K562 (cell line): ENCODE results near the gene OR8B12. TPM values are rescaled to one million over a fixed set of nuclear protein-coding genes. Genes with fewer than 3 reads are reported as not detected.

Experiments used
- ATAC-seq: fragments of 200-7000 bp; cut with Tn5 transposase; 3 replicates; pipeline ENCODE4 v1.9.1; 2020; ENCODE audit warnings: moderate library complexity
- BruUV-seq: library from RNA; stranded (reverse); fragments of 400-500 nt; replicated peaks from 2 replicates; lab custom pipeline; 2021; lab: Mats Ljungman, UMichigan
- CTCF ChIA-PET: fragments of 300-600 bp; formaldehyde crosslinking; extraction: SDS; loops from one replicate; lab custom pipeline; 2021; ENCODE audit warnings: low intra/inter-chr PET ratio; lab: Yijun Ruan, JAX
- POLR2A ChIA-PET: fragments of 300-600, 350-650 bp; sonication (Branson Sonifier 250); formaldehyde crosslinking; extraction: SDS; loops from one replicate; lab custom pipeline; 2021; ENCODE audit warnings: antibody characterized with exemption, inconsistent platforms; lab: Yijun Ruan, JAX
- DNase-seq, 4 experiments: peaks; one replicate each; pipeline versions ENCODE4 v3.0.0 to v3.0.0-alpha.2; 2011 to 2018; ENCODE audit warnings: low spot score in 3 of 4, mixed read lengths in 3 of 4; ENCODE audit errors: extremely low read depth in 1 of 4
- FAIRE-seq: peaks from 2 replicates; lab custom pipeline; 2011; peaks lifted over from hg19 to GRCh38; lab: Jason Lieb, UNC
- H2AFZ ChIP-seq: 2 replicates; pipeline ENCODE4 v1.6.0; 2011; ENCODE audit warnings: low read depth, low read length, control low read depth, inconsistent platforms
- H3K27ac ChIP-seq: fragments of 200-600 bp; 3 replicates; pipeline ENCODE4 v1.8.0; 2011; ENCODE audit warnings: low read depth, mild to moderate bottlenecking, control low read depth, inconsistent platforms, low read length, moderate library complexity, mixed read lengths; ENCODE audit errors: extremely low read depth
- H3K27me3 ChIP-seq, 2 experiments: fragments of 300-600 bp in 1 of 2; 2 replicates in 1 of 2; 3 replicates in 1 of 2; pipeline versions ENCODE4 v1.6.0 to v1.8.0; 2011; ENCODE audit warnings: inconsistent platforms in 2 of 2, low read length in 2 of 2, mild to moderate bottlenecking in 1 of 2, mixed read lengths in 1 of 2, moderate library complexity in 1 of 2; ENCODE audit not compliant: control insufficient read depth in 2 of 2, insufficient read depth in 2 of 2
- H3K36me3 ChIP-seq: fragments of 300-600 bp; 3 replicates; pipeline ENCODE4 v1.8.0; 2011; ENCODE audit warnings: mild to moderate bottlenecking, low read length, inconsistent platforms; ENCODE audit not compliant: control insufficient read depth, insufficient read depth
- H3K4me1 ChIP-seq, 2 experiments: fragments of 200-600 bp in 1 of 2; replicated peaks in 1 of 2; 2 replicates in 1 of 2; 3 replicates in 1 of 2; pipeline versions ENCODE4 v1.5.1 to v1.8.0; 2011; ENCODE audit warnings: inconsistent platforms in 2 of 2, low read length in 2 of 2, mild to moderate bottlenecking in 1 of 2, mixed read lengths in 1 of 2, moderate library complexity in 1 of 2; ENCODE audit not compliant: control insufficient read depth in 2 of 2, insufficient read depth in 2 of 2
- H3K4me2 ChIP-seq: 2 replicates; pipeline ENCODE4 v1.6.1; 2011; ENCODE audit warnings: low read length, control low read depth, inconsistent platforms, mixed read lengths; ENCODE audit not compliant: insufficient read depth
- H3K4me3 ChIP-seq: fragments of 200-600 bp; sonication (generic), shearing (Covaris generic); 2 replicates; pipeline ENCODE4 v1.5.1; 2016; ENCODE audit warnings: control low read depth, inconsistent platforms
- H3K79me2 ChIP-seq: fragments of 200-600 bp; 3 replicates; pipeline ENCODE4 v1.8.0; 2011; ENCODE audit warnings: low read length, inconsistent platforms; ENCODE audit not compliant: control insufficient read depth, insufficient read depth
- H3K9ac ChIP-seq, 2 experiments: 2 replicates each; pipeline versions ENCODE4 v1.6.0 to v1.6.1; 2011; ENCODE audit warnings: low read depth in 2 of 2, low read length in 2 of 2, control low read depth in 1 of 2, inconsistent platforms in 1 of 2, mild to moderate bottlenecking in 1 of 2, mixed read lengths in 1 of 2; ENCODE audit not compliant: insufficient read depth in 1 of 2
- H3K9me1 ChIP-seq: one replicate; pipeline ENCODE4 v1.6.0; 2011; ENCODE audit warnings: inconsistent platforms, mild to moderate bottlenecking, low read length, moderate library complexity; ENCODE audit not compliant: control insufficient read depth, insufficient read depth
- H3K9me3 ChIP-seq: replicated peaks from 2 replicates; pipeline ENCODE4 v1.5.1; 2011; ENCODE audit warnings: low read depth, low read length, inconsistent platforms; ENCODE audit not compliant: control insufficient read depth, insufficient read depth
- H4K20me1 ChIP-seq: replicated peaks from 2 replicates; pipeline ENCODE4 v1.6.1; 2011; ENCODE audit warnings: low read length, inconsistent platforms, mixed read lengths; ENCODE audit not compliant: control insufficient read depth, insufficient read depth
- CBX5 ChIP-seq: IDR thresholded peaks from 2 replicates; pipeline ENCODE4 v1.6.1; 2014; ENCODE audit warnings: low read depth, borderline replicate concordance
- CBX8 ChIP-seq: fragments of 200-600 bp; sonication (generic); IDR thresholded peaks from 2 replicates; pipeline ENCODE4 v1.6.1; 2012; ENCODE audit warnings: borderline replicate concordance, mixed run types, low read depth, mild to moderate bottlenecking, moderate library complexity, mixed read lengths, low read length, control low read depth, inconsistent platforms; ENCODE audit not compliant: poor library complexity, severe bottlenecking; ENCODE audit errors: extremely low read depth
- HCFC1 ChIP-seq: IDR thresholded peaks from 2 replicates; pipeline ENCODE4 v1.6.1; 2012; ENCODE audit warnings: low read depth, low read length, improper control_type of control experiment
- NCOR1 ChIP-seq: fragments of 450-650 bp; IDR thresholded peaks from 2 replicates; pipeline ENCODE4 v1.6.1; 2016; ENCODE audit warnings: mild to moderate bottlenecking, moderate library complexity
- PHTF2 ChIP-seq: fragments of 250-450 bp; sonication (Bioruptor Pico); IDR thresholded peaks from 2 replicates; pipeline ENCODE4 v1.5.0; 2021; ENCODE audit warnings: mild to moderate bottlenecking
- RBM14 ChIP-seq: fragments of 200-400 bp; formaldehyde crosslinking; IDR thresholded peaks from 2 replicates; pipeline ENCODE4 v1.6.1; 2018; ENCODE audit warnings: low read depth, mild to moderate bottlenecking, low read length, moderate library complexity, borderline replicate concordance; ENCODE audit not compliant: insufficient read depth
- ZNF707 ChIP-seq: fragments of 250-450 bp; sonication (Bioruptor Pico); conservative IDR thresholded peaks from 2 replicates; pipeline ENCODE4 v1.8.0; 2022; ENCODE audit warnings: inconsistent platforms, mild to moderate bottlenecking, moderate library complexity
- WGBS: fragments of 100-300 bp; shearing (Covaris generic); methylation state at CpG from one replicate; pipeline ENCODE4 v1.1.6; 2016; ENCODE audit warnings: low coverage, mixed read lengths; ENCODE audit not compliant: insufficient coverage; ENCODE audit errors: missing lambda C conversion rate; 5-methylcytosine and 5-hydroxymethylcytosine counted together
- in situ Hi-C: fragments of 300-500 bp; cut with MboI; formaldehyde crosslinking; loops from 4 replicates; pipeline ENCODE4 v1.15.0; 2018; ENCODE audit warnings: inconsistent platforms, mixed read lengths
- intact Hi-C: fragments of 100-400 bp; cut with micrococcal nuclease; formaldehyde crosslinking; loops from 2 replicates; pipeline ENCODE4 v1.14.2; 2022
- polyA plus RNA-seq, 8 experiments: library from polyadenylated mRNA; depleted of rRNA in 4 of 8; stranded (reverse) in 5 of 8; unstranded in 3 of 8; fragments of >200 nt; fragmentation: Nextera tagmentation in 2 of 8; fragmentation: Illumina TruSeq in 1 of 8; extraction: Ambion mirVana in 2 of 8; extraction: Trizol in 1 of 8; gene quantifications; 2 replicates each; pipeline versions ENCODE4 v1.2.1 to v1.2.3, GENCODE V29; 2011 to 2014; ENCODE audit warnings: inconsistent platforms in 1 of 8, missing spikeins in 1 of 8
- total RNA-seq, 7 experiments: library from RNA; depleted of rRNA in 6 of 7; stranded (reverse); fragments of >200 nt in 6 of 7; fragmentation: Illumina TruSeq in 2 of 7; extraction: Trizol in 2 of 7; gene quantifications; 2 replicates each; pipeline versions ENCODE4 v1.2.1 to v1.2.3, GENCODE V29; 2011 to 2021; ENCODE audit warnings: low replicate concordance in 1 of 7
- TF ChIP-seq, protein P1 (sequence below), 2 experiments: fragments of 450-650 bp in 1 of 2; sonication (generic) in 1 of 2; formaldehyde crosslinking in 1 of 2; IDR thresholded peaks in 1 of 2; conservative IDR thresholded peaks in 1 of 2; 2 replicates each; pipeline versions ENCODE4 v1.6.1 to v1.8.1; 2016 to 2023; ENCODE audit warnings: mild to moderate bottlenecking in 2 of 2, moderate library complexity in 2 of 2, inconsistent platforms in 1 of 2, missing genetic modification reagents in 1 of 2
- TF ChIP-seq, protein P2 (sequence below): IDR thresholded peaks from 2 replicates; pipeline ENCODE4 v1.6.1; 2011; ENCODE audit warnings: borderline replicate concordance, low read depth, mild to moderate bottlenecking, moderate library complexity, low read length; ENCODE audit not compliant: insufficient read depth, poor library complexity, severe bottlenecking

OR8B12 gene
- total and polyA plus RNA-seq, 9 of the 15 experiments (the other 6 are each of a cell fraction or from before 2014, with no cell fraction given), result 0.06 TPM; not detected in 8

DNA sequence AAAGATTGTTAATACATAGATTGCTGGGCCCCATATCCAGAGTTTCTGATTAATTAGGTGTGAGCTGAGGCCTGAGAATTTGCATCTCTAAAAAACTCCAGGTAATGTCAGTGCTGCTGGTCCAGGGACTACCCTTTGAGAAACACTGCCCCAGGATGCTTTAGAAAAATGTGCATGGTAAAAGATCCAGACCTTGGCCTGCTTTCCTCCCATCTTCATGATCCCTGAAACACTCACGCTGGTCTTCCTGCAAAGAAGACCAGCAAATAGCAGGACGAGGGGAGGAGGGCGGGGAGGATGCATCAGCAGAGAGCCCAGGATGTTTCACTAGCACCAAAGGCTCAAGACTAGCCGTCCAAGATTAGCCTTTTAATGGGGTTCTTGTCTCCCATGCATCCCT, 26.2 kb upstream of the OR8B12 start, which contains the start of gene OR8A1 (continued):
- TF ChIP-seq, protein P1, sequence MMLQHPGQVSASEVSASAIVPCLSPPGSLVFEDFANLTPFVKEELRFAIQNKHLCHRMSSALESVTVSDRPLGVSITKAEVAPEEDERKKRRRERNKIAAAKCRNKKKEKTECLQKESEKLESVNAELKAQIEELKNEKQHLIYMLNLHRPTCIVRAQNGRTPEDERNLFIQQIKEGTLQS (IDR thresholded peaks at IDR 0.05), result no peak
- TF ChIP-seq, protein P1 (CRISPR knock-in tag; conservative IDR thresholded peaks at IDR 0.05), result no peak
- TF ChIP-seq HCFC1 (no peak), PHTF2 (CRISPR knock-in tag) (no peak), ZNF707 (no peak), CBX5 (no peak), RBM14 (no peak)
- TF ChIP-seq, protein P2, sequence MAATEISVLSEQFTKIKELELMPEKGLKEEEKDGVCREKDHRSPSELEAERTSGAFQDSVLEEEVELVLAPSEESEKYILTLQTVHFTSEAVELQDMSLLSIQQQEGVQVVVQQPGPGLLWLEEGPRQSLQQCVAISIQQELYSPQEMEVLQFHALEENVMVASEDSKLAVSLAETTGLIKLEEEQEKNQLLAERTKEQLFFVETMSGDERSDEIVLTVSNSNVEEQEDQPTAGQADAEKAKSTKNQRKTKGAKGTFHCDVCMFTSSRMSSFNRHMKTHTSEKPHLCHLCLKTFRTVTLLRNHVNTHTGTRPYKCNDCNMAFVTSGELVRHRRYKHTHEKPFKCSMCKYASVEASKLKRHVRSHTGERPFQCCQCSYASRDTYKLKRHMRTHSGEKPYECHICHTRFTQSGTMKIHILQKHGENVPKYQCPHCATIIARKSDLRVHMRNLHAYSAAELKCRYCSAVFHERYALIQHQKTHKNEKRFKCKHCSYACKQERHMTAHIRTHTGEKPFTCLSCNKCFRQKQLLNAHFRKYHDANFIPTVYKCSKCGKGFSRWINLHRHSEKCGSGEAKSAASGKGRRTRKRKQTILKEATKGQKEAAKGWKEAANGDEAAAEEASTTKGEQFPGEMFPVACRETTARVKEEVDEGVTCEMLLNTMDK, result no peak

DNA sequence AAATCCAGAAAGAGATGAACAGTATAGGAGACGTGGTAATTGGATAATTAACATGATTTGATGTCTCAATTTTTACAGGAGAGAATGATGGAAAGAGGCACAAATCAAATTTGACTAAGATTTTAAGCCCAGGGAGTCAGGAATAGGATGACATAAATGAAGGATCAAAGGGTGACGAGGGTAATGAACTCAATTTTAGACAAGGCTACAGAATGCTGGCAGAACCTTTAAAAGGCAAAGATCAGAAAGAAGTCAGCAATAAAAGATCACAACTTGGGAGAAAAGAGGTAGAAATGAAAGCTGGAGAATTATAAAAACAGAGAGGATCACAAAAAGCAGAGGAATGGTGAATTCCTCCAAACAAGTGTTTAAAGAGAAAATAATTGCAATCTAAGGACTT, 13.4 kb upstream of the OR8B12 start:
- H3K4me2 ChIP-seq, result no peak overlapping the region
- H3K4me3 ChIP-seq, result no peak overlapping the region
- H3K36me3 ChIP-seq, result no peaks in the 10 kb centered on the region
- H2AFZ ChIP-seq, result no peak overlapping the region
- no peaks in the 10 kb centered on the region; a peak in 1 of 5 replicates for H3K27me3 ChIP-seq
- no peak for ATAC-seq
- no peak for FAIRE-seq
- no peaks in the 10 kb centered on the region for H3K4me1 ChIP-seq
- no peaks in the 10 kb centered on the region for H3K9me1 ChIP-seq
- H3K9ac ChIP-seq, result no peak overlapping the region
- TF ChIP-seq NCOR1, result no peak
- peak; percentile 5 for TF ChIP-seq CBX8
- no peak overlapping the region for H3K27ac ChIP-seq
- no peaks in the 10 kb centered on the region for H3K79me2 ChIP-seq
- no peaks in the 10 kb centered on the region for H3K9me3 ChIP-seq
- in situ Hi-C loops, result no loop called here
- intact Hi-C loops, result no loop called here
- DNase-seq, result no peak
- ChIA-PET POLR2A (no interaction called here), CTCF (no interaction called here)
- no TSS peak for BruUV-seq
- WGBS, result 5% methylated on average over 2 of the region's 2 CpGs
- no peaks in the 10 kb centered on the region; the same call in 1 of the 2 replicates for H4K20me1 ChIP-seq
